HG03159 (cell line): ENCODE data around the gene INSYN2A.

Source experiments
- ATAC-seq: cut with Tn5 transposase; IDR thresholded peaks from one replicate; pipeline ENCODE4 v1.9.1; 2021; ENCODE audit warnings: mild to moderate bottlenecking, moderate library complexity; ENCODE audit not compliant: unreplicated experiment

The INSYN2A gene

DNA sequence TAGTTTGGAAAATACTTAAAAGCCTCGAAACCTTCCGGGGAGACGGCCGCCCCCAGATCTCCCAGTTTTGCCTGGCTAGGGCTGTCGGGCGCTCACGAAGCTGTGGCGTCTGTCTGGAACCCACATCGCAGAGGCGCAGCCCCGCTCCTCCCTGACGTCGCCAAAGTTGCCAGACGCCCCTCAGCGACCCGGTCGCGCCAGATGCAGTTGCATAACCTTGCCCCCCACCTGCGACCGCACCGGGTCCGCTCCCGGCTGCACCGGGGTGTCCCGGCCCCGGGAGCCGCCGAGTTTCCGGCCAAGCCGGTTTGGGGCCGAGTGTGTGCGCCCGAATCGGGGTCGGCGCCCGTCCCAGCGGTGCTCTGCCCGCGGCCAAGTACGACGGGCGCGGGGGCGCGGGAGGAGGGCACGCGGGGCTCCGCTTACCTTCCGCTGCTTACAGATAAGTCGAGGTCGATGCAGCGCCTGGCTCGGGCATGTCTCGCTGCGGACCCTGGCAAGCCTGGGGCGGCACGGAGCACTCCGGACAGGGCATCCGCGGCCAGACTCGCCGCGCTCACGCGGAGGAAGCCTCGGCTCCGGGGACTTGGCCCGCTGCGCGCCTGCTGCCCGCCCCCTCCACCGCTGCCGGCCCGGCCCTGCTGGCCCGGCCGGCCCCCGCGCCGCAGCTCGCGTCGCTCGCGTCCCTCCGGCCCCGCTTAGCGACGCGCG, 665 bp downstream of the INSYN2A start:
- no peak for ATAC-seq

- no peak for ATAC-seq
Measured at GRCh38 chr10:127195041-127195506, 1.3 kb downstream of the INSYN2A start.

- no peak for ATAC-seq
Measured at GRCh38 chr10:127194599-127194998, 1.8 kb downstream of the INSYN2A start.

DNA sequence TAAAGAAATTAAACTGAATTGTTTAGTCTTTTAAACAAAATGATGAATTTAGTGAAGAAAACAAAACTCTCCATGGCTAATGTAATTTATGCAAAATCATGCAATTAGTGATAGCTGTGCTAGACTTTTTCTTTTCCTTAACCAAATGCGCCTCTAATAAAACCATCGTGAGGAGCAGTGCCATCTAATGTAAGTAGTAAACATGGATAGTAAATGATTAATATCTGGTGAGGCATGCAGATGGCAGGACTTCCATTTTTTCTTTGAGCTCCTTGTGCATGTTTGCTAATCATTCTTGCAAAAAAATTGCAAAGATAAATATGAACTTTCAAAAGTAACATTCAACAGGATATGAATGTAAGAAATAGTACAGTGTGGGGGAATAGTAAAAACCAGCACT, 2.3 kb downstream of the INSYN2A start:
- no peak for ATAC-seq

- ATAC-seq, result no peak
Measured at GRCh38 chr10:127193125-127193524, 3.3 kb downstream of the INSYN2A start.

DNA sequence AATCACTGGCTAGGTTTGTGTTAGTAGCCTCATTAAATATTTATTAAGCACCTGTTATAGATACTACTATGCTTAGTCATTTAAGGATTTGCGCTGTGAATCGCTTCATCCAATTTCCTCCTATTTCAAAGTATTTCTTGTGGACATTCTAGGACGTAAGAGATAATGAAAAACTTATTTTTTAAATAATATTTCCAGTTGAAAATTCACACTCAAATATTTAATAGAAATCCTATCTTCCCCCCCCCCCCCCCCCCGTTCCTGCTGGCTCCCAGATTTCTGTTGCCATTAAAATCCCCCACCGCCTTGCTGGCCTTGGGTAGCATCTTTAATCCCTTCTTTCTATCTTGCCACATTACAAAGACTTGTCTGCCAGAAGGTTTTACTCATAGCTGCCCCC, 6.0 kb downstream of the INSYN2A start:
- ATAC-seq, result no peak

DNA sequence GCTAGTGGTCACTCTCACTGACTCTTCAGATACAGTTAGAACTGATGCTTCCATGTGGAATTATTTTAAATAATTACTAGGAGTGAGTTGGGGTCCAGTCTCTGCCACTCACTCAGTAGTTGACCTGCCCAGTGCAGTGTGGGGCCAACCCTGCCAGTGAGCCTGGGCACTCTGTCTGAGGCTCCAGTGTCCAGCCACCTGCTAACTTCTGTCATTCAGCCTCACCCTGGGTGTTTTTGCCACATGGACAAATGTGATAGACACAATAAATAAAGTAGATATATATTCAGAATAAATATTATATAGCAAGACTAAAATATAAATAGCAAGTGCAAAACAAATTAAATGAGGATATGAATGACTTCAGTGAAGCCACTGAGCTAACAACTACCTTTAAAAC, 7.2 kb downstream of the INSYN2A start:
- ATAC-seq, result no peak

- ATAC-seq, result no peak
Measured at GRCh38 chr10:127186813-127187212, 9.6 kb downstream of the INSYN2A start.

DNA sequence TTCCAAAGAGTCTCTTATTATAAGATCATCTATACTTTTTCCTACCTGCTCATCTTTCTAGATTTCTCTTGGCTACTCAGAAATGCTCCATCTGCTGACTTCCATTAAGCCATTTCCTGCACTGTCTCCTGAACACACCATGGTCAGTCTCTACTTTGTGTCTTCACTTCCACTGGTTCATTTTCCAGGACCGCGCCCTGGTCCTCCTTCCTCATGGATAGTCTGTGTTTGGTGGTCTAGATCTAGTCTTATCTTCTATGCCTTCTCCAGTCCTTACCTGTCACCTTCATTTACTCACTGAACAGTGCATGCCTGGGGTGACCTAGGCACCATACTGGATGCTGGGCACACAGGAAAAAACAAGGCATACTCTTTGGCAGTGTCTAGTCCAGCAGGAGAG, 11.8 kb downstream of the INSYN2A start:
- no peak for ATAC-seq

DNA sequence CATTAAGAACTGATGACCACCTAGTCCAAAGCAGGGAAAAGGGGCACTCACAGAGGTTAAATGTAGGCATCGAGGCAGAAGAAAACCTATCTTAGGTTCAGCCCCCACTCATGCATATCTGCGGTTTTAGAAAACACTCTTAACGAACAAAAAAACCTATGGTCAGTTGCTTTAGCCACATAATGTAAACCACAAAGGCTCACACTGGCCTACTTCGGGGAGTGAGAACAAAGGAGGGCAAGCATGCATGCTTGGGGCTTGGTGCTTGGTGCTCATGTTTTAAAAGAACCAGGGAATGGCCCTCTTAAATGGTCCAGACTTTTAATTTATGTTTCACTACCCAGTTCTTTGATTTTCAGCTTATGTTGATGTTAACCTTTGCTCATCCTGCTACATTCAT, 14.2 kb downstream of the INSYN2A start:
- ATAC-seq, result no peak

GRCh38 chr10:127179612-127180250, 16.7 kb downstream of the INSYN2A start:
- ATAC-seq, result no peak

- ATAC-seq, result no peak
Measured at GRCh38 chr10:127176649-127177048, 19.7 kb downstream of the INSYN2A start.

DNA sequence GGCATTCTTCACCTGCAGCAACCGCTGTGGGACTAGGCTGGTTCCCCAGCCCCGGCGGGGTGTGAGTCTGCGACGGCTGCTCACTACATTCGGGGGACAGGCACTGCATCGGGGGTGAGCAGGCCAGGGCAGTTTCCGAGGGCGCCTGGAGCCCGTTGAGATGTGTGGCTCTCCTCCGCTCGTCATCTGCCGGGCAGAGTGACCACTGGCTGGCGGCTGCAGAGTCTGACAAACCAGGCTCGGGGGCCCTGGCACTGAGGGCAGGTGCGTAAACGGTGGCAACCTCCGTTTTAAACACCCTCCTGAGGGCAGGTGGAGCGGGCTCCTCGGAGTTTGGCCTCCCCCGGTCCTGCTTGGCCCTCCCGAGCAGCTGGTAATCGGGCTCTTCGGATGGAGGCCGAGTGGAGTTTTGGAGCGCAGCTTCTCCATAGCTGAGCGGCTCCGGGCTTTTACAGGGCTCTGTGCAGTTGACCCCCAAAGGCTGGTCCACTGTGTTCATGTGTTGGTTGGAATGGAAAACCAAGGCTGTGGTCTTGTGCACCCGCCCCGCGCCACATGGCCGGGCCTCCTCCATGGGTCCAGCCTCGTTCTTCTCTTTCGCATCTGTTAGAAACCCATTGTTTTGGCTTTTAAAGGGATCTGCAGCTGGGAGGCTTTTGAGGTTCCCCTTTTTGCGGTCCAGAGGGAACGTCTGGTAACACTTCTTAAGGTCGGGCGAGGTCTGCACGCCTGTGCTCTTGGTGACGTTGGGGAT, 20.9 kb downstream of the INSYN2A start:
- ATAC-seq, result no peak

DNA sequence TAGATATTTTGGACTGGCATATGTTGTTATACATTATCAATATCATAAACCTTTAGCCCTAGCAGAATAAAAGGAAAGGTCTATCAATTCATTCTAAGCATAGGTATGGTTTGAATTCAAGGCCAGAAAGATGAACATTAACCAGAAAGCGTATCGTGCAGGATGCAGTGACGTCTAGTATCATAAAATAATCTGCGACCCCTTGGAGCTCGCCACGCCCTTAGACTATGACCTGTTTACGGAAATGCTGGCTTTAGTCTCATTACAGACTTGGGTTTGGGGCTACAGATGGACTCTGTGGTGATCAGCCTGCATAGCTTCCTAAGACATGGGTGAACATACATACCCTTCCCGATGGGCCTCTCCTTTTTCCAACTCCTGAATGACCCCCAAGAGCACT, 21.5 kb downstream of the INSYN2A start:
- no peak for ATAC-seq

- ATAC-seq, result no peak
Measured at GRCh38 chr10:127168261-127168660, 28.1 kb downstream of the INSYN2A start.

DNA sequence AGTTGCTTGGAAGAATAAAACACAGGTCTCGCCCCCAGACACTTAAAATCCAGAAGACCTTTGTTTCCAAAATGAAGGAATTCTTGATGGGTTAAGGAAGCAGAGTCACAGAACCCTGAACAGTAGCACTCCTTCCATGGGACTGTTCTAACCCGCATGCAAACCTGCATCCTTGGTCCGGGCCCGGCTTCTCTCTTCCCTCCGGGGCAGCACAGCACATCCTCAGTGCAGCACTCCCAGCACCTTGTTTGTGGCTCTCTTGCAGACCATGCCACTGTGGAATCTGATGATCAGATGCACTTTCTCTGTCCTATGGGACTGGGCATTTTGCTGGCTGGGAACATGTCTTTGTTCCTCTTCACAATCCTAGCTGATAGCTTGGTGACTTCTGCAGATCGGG, 33.5 kb downstream of the INSYN2A start:
- ATAC-seq, result no peak

DNA sequence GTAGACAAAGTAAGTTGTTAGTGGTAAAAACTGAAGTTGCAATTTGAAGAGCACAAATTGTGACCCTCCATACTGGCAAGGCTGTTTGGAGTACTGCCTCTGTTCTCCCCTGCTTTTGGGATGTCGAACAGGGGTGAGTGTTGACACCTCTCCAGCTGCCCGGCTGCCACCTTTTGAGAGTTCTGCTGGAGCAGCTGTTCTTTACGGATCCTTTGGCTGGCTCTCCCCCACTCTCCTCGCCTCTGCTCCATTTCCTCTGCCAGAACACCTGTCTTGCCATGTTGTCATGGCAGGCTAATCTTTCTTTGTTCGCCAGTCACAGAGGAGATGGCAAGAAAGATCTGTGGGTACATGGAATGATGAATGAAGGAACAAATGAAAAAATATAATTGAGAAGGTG, 34.9 kb downstream of the INSYN2A start:
- no peak for ATAC-seq

- no peak for ATAC-seq
Measured at GRCh38 chr10:127159648-127160245, 36.6 kb downstream of the INSYN2A start.

DNA sequence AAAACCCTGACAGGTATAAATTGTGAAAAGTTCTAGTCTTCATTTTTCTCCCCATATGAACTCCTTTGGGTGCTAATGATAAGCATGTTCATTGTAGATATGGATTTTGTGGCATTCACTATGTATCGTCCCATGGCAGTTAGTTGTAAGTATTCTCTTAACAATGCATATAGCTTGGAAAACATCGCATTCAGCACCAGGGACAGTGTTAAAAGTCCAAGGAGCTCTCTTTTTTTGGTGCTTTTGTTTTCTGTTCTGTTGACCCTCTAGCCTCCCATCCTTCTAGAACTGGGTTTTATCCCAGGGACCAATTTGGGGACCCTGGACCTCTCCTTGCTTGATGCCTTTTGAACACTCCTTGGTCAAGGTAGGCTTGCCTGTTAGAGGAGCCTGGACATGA, 37.7 kb downstream of the INSYN2A start:
- ATAC-seq, result no peak

- ATAC-seq, result no peak
Measured at GRCh38 chr10:127157506-127158200, 38.7 kb downstream of the INSYN2A start.

GRCh38 chr10:127157089-127157488, 39.3 kb downstream of the INSYN2A start:
- no peak for ATAC-seq
